Thyroid gland (tissue), 4 donors: ENCODE results near the gene TRMU. TPM values are rescaled to one million over a fixed set of nuclear protein-coding genes. Genes with fewer than 3 reads are reported as not detected.

Experiments used
- DNase-seq, 2 donors: peaks; one replicate each; pipeline ENCODE4 v3.0.0-alpha.2; 2019
- H3K27ac ChIP-seq, 3 donors: fragments of 200-600 bp; sonication (generic); 1 replicate in 2 of 3; 2 replicates in 1 of 3; pipeline ENCODE4 v1.5.1; 2016 to 2019; ENCODE audit warnings: mild to moderate bottlenecking in 1 of 3, moderate library complexity in 1 of 3
- H3K27me3 ChIP-seq: fragments of 200-600 bp; sonication (generic); one replicate; pipeline ENCODE4 v1.5.1; 2019
- H3K36me3 ChIP-seq, 2 donors: fragments of 200-600 bp; sonication (generic); one replicate each; pipeline ENCODE4 v1.5.1; 2016 to 2019
- H3K4me1 ChIP-seq, 2 donors: fragments of 200-600 bp; sonication (generic); one replicate each; pipeline ENCODE4 v1.5.1; 2017 to 2019
- H3K4me3 ChIP-seq, 3 donors: fragments of 200-600 bp; sonication (generic); replicated peaks in 1 of 3; 1 replicate in 2 of 3; 2 replicates in 1 of 3; pipeline ENCODE4 v1.5.1; 2016; ENCODE audit warnings: mild to moderate bottlenecking in 1 of 3
- H3K9me3 ChIP-seq: fragments of 200-600 bp; sonication (generic); one replicate; pipeline ENCODE4 v1.5.1; 2017
- POLR2A ChIP-seq, 2 donors: fragments of 450-650 bp; IDR thresholded peaks; one replicate each; pipeline ENCODE4 v1.6.1; 2017; ENCODE audit warnings: antibody characterized with exemption in 2 of 2, mild to moderate bottlenecking in 2 of 2, moderate library complexity in 1 of 2
- WGBS, 2 donors: methylation state at CpG; one replicate each; pipeline ENCODE4 v1.1.5; 2017; 5-methylcytosine and 5-hydroxymethylcytosine counted together
- intact Hi-C: fragments of 100-400 bp; cut with DNase I; formaldehyde crosslinking; loops from one replicate; pipeline ENCODE4 v1.15.1; 2023
- total RNA-seq, 4 donors: library from RNA; depleted of rRNA; stranded (reverse); fragments of >200 nt; gene quantifications; one replicate each; pipeline ENCODE4 v1.2.3, GENCODE V29; 2016
- TF ChIP-seq, protein P1 (sequence below), 6 experiments: fragments of 200-600 bp in 3 of 6; fragments of 450-650 bp in 3 of 6; sonication (generic) in 3 of 6; IDR thresholded peaks; one replicate each; pipeline ENCODE4 v1.5.1; 2016 to 2019; ENCODE audit warnings: antibody characterized with exemption in 6 of 6, mild to moderate bottlenecking in 2 of 6, inconsistent platforms in 1 of 6, moderate library complexity in 1 of 6

The TRMU gene
- total RNA-seq, 4 donors from 2014 or later = 30.7 to 113 (median 49.0) TPM

DNA sequence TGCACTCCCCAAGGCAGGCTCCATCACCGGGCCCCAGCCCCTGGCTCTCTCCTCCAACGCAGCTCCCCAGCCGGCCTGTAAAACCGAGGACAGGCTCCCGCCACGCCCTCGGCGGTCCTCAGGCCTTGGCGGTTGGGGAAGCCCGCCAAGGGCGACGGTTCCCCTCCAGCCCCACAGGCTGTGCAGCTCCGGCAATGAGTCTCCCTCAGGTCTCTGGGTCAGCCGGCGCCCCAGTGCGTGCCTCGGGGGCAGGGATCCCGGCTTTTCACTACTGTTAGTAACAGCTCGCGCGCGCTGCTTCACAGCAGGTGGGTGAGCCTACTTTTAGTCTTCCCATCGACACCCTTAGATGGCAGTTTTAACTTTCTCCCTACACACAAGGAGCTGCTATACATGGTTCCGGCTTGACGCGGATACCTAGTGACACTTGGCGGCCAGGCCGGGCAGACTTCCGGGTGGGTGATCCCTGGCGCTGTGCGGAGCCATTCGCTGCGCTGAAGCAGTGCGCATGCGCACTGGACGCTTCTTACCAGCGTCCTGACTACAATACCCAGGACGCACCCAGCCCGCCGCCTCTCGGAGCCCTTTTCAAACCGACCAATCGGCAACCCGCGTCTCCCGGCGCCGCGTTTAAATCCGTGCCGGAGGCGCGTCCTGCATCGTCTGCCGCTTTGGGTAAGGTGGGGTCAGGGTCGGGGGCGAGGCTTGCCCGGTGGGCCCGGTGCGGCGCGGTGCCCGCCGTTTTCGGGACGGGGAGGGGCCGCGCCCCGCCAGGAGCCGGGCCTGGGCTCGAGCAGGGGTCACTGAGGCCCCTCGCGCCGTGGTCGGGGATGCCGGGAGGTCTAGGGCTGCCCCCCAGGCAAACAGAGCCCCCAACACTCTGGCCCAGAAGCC is 39.0 kb upstream of the TRMU start, which contains the start of gene GTSE1:
Gene GTSE1 (plus strand): TSS at position 614 of the 894 bp plus-strand sequence. CDS start 531 bp downstream, outside the sequence.
- intact Hi-C loops = no loop called here

DNA sequence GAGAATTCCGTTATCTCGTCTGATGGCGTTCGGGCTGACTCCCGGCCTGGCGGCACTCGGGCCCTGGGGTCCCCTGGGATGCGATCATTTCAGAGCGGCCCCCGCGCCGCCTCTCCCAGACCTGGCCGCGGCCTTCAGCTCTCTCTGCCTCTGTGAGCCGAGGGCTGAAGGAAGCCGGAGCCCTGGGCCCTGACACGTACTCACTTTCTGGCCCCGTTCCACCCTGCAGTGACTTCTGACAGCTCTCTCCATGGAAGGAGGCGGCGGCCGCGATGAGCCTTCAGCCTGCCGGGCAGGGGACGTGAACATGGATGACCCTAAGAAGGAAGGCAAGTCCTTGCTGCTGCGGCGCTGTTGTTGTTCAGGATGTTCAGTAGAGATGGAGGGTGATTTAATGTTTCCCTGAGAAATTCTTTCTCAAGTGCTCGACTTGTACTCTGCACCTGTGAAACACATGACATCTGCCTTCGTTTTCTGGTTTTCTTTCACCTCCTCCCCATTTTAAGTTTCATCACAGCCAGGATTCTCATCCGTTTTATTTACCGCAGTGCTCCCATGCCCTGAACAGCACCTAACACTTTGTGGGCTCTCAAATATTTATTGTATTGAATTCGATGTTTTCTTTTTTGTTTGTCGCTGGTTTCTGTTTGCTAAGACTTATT is 38.2 kb upstream of the TRMU start:
- WGBS, 2 donors = 8 to 10% methylated on average over 15 of the region's 32 CpGs
- Histone ChIP-seq H3K4me1 (peaks cover 14 to 17% of the 10 kb centered on the region in 2 donors), H3K9me3 (no peaks in the 10 kb centered on the region), H3K27ac (no peak overlapping the region), H3K4me3 (peak overlapping the region in 1 of 3 donors; percentile 64), H3K36me3 (peaks cover 4 to 5% of the 10 kb centered on the region in 2 donors), H3K27me3 (no peaks in the 10 kb centered on the region)
- DNase-seq = peak; percentile 12 to 20
- intact Hi-C loops = no loop called here
- TF ChIP-seq, protein P1, sequence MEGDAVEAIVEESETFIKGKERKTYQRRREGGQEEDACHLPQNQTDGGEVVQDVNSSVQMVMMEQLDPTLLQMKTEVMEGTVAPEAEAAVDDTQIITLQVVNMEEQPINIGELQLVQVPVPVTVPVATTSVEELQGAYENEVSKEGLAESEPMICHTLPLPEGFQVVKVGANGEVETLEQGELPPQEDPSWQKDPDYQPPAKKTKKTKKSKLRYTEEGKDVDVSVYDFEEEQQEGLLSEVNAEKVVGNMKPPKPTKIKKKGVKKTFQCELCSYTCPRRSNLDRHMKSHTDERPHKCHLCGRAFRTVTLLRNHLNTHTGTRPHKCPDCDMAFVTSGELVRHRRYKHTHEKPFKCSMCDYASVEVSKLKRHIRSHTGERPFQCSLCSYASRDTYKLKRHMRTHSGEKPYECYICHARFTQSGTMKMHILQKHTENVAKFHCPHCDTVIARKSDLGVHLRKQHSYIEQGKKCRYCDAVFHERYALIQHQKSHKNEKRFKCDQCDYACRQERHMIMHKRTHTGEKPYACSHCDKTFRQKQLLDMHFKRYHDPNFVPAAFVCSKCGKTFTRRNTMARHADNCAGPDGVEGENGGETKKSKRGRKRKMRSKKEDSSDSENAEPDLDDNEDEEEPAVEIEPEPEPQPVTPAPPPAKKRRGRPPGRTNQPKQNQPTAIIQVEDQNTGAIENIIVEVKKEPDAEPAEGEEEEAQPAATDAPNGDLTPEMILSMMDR (IDR thresholded peaks at IDR 0.05) = no peak
- no peak for TF ChIP-seq POLR2A (IDR thresholded peaks at IDR 0.05)

More for the DNA sequence above, 39.0 kb upstream of the TRMU start, which contains the start of gene GTSE1:
- Histone ChIP-seq H3K4me3 (peak within 1 kb of the TSS; percentile 11 to 64 (median 55)), H3K9me3 (no peaks in the 10 kb centered on the region), H3K4me1 (peaks cover 14 to 17% of the 10 kb centered on the region in 2 donors), H3K27me3 (no peaks in the 10 kb centered on the region), H3K36me3 (peaks cover 6 to 7% of the 10 kb centered on the region in 2 donors), H3K27ac (peak within 1 kb of the TSS; percentile 84 to 86 (median 85))
- peak; percentile 98 to 99 for DNase-seq
- TF ChIP-seq, protein P1 (IDR thresholded peaks at IDR 0.05) = peak in 1 of 6 experiments; percentile 38
- TF ChIP-seq POLR2A (IDR thresholded peaks at IDR 0.05) = peak in 1 of 2 donors; percentile 67
- WGBS, 2 donors = 2 to 3% methylated on average over 5 to 6 of the region's 76 CpGs

DNA sequence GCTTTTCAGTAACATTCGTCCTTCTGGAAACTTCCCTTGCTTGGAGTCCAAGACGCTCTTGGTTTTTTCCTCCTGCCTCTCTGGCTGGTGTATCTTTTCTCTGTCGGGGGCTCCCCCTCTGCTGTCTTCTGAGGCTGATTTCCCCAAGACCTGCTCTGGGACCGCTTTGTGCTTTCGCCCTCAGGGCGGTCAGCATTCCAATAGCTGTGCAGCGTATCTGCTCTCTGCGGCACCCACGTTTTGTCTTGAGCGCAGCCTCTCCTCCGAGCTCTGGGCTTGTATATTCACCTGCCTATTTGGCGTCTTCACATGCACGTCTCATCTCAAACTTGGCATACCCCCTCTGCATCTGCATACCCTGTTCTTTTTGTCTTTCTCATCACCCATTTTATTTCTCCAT is 36.4 kb upstream of the TRMU start:
- DNase-seq = no peak
- no peak for TF ChIP-seq POLR2A (IDR thresholded peaks at IDR 0.05)
- TF ChIP-seq, protein P1 (IDR thresholded peaks at IDR 0.05) = no peak
- H3K9me3 ChIP-seq = no peaks in the 10 kb centered on the region
- H3K27ac ChIP-seq = no peak overlapping the region
- WGBS, 2 donors = 92 to 94% methylated on average over 13 of the region's 13 CpGs
- peaks cover 14 to 17% of the 10 kb centered on the region in 2 donors for H3K4me1 ChIP-seq
- no peak overlapping the region for H3K4me3 ChIP-seq
- H3K27me3 ChIP-seq = no peaks in the 10 kb centered on the region
- H3K36me3 ChIP-seq = no peaks in the 10 kb centered on the region
- intact Hi-C loops = no loop called here

DNA sequence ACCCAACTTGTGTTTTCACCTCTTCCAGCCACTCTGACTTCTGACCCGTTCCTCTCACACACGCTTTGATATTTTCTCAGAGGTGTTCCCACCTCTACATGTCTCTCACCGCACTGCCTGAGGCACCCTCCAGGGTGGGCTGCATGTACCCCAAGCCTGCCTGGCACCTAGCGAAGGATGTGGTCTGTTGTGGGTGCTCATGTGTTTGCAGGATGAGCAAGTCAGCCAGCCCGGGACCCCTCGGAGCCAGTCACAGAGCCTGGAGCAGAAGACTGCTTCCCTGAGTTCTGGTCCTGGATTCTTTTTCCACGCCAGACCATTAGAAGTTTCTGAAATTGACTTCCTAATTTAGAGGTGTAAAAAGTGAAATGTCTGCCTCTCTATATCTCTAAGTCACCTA is 35.0 kb upstream of the TRMU start:
- intact Hi-C loops = no loop called here
- no peak overlapping the region for H3K4me3 ChIP-seq
- H3K27me3 ChIP-seq = no peaks in the 10 kb centered on the region
- 96 to 98% methylated on average over 7 of the region's 7 CpGs for WGBS, 2 donors
- H3K27ac ChIP-seq = no peak overlapping the region
- H3K36me3 ChIP-seq = no peaks in the 10 kb centered on the region
- peaks cover 14 to 16% of the 10 kb centered on the region in 2 donors for H3K4me1 ChIP-seq
- no peaks in the 10 kb centered on the region for H3K9me3 ChIP-seq
- no peak for TF ChIP-seq POLR2A (IDR thresholded peaks at IDR 0.05)
- no peak for DNase-seq

DNA sequence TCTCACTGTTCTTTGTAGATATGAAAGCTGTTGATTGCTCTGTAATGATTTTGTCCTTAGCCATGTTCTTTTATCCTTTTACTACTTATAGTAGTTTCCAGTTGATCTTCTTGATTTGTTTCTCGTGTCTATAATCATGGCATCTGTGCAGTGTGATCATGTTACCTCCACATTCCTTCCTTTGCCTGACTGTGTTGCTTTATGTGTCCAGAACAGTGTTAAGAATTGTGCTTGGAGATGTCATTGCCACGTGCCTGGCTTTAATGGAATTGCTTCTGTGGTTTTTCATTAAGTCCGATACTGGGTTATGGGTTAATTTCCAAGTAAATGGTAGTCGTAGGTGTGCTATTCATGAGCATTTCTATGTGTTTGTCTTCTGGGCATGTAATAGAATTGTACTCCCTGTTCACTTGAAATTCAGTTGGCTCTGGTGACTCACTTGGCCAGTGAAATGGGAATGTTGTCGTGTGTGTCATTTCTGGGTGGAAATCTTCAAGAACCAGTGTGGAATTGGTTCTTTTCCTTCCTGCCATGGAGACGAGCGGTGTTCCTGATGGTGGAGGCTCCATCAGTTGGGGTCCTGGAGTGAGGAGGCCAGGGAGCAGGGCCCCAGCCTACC is 32.1 kb upstream of the TRMU start:
- H3K36me3 ChIP-seq = no peaks in the 10 kb centered on the region
- no peak for TF ChIP-seq POLR2A (IDR thresholded peaks at IDR 0.05)
- TF ChIP-seq, protein P1 (IDR thresholded peaks at IDR 0.05) = no peak
- WGBS, 2 donors = 85 to 95% methylated on average over 7 of the region's 7 CpGs
- H3K27me3 ChIP-seq = no peaks in the 10 kb centered on the region
- no peaks in the 10 kb centered on the region for H3K9me3 ChIP-seq
- no peaks in the 10 kb centered on the region for H3K4me1 ChIP-seq
- intact Hi-C loops = no loop called here
- no peak overlapping the region for H3K27ac ChIP-seq
- no peak overlapping the region for H3K4me3 ChIP-seq
- no peak for DNase-seq
